GM23338 (cell line): ENCODE data around the gene NARS2. TPM values are rescaled to one million over a fixed set of nuclear protein-coding genes. Genes with fewer than 3 reads are reported as not detected.

Experiments
- CREB1 ChIP-seq: fragments of 250-450 bp; sonication (Bioruptor Pico); IDR thresholded peaks from 2 replicates; pipeline ENCODE4 v1.5.0; 2020; ENCODE audit warnings: low read depth, mild to moderate bottlenecking, moderate library complexity
- JUNB ChIP-seq: IDR thresholded peaks from one replicate; pipeline ENCODE4 v1.6.1; 2016; ENCODE audit warnings: antibody characterized with exemption; ENCODE audit not compliant: unreplicated experiment
- POLR2AphosphoS5 ChIP-seq: IDR thresholded peaks from 2 replicates; pipeline ENCODE4 v1.6.1; 2016; ENCODE audit warnings: antibody characterized with exemption, low read depth
- STAT1 ChIP-seq: IDR thresholded peaks from one replicate; pipeline ENCODE4 v1.6.1; 2016; ENCODE audit warnings: antibody characterized with exemption; ENCODE audit not compliant: unreplicated experiment
- ZNF114 ChIP-seq: fragments of 250-450 bp; sonication (Bioruptor Pico); IDR thresholded peaks from 2 replicates; pipeline ENCODE4 v1.5.0; 2020; ENCODE audit warnings: mild to moderate bottlenecking, moderate library complexity
- ZNF331 ChIP-seq: fragments of 250-450 bp; sonication (Bioruptor Pico); IDR thresholded peaks from 2 replicates; pipeline ENCODE4 v1.5.0; 2020; ENCODE audit warnings: low read depth, mild to moderate bottlenecking, moderate library complexity
- ZNF462 ChIP-seq: fragments of 250-450 bp; sonication (Bioruptor Pico); IDR thresholded peaks from 2 replicates; pipeline ENCODE4 v1.5.0; 2020; ENCODE audit warnings: mild to moderate bottlenecking, moderate library complexity
- polyA plus RNA-seq: library from polyadenylated mRNA; unstranded; fragments of >200 nt; fragmentation: Nextera tagmentation; extraction: Ambion mirVana; gene quantifications from 2 replicates; pipeline ENCODE4 v1.2.1, GENCODE V29; 2016
- total RNA-seq: library from RNA; depleted of rRNA; stranded (reverse); fragments of >200 nt; shearing (Covaris generic); gene quantifications from 2 replicates; pipeline ENCODE4 v1.2.3, GENCODE V29; 2014
- TF ChIP-seq, protein P1 (sequence below), 2 experiments: fragments of 200-600 bp in 1 of 2; sonication (generic) in 1 of 2; conservative IDR thresholded peaks; 2 replicates each; pipeline versions ENCODE4 v1.5.1 to v1.6.1; 2016 to 2017; ENCODE audit warnings: antibody characterized with exemption in 2 of 2, low read depth in 2 of 2, mild to moderate bottlenecking in 2 of 2, moderate library complexity in 1 of 2

The NARS2 gene
- total and polyA plus RNA-seq, 2 experiments from 2014 or later = 45.7 to 62.0 TPM

GRCh38 chr11:78417175-78417887, 157.3 kb downstream of the NARS2 start, which contains the start of gene GAB2 (continued):
- TF ChIP-seq ZNF462 (CRISPR knock-in tag) = no peak
- TF ChIP-seq STAT1 = no peak
- TF ChIP-seq POLR2AphosphoS5 = no peak
- TF ChIP-seq JUNB = no peak
- TF ChIP-seq ZNF331 (CRISPR knock-in tag) = no peak
- TF ChIP-seq CREB1 (CRISPR knock-in tag) = no peak
- TF ChIP-seq, protein P1, sequence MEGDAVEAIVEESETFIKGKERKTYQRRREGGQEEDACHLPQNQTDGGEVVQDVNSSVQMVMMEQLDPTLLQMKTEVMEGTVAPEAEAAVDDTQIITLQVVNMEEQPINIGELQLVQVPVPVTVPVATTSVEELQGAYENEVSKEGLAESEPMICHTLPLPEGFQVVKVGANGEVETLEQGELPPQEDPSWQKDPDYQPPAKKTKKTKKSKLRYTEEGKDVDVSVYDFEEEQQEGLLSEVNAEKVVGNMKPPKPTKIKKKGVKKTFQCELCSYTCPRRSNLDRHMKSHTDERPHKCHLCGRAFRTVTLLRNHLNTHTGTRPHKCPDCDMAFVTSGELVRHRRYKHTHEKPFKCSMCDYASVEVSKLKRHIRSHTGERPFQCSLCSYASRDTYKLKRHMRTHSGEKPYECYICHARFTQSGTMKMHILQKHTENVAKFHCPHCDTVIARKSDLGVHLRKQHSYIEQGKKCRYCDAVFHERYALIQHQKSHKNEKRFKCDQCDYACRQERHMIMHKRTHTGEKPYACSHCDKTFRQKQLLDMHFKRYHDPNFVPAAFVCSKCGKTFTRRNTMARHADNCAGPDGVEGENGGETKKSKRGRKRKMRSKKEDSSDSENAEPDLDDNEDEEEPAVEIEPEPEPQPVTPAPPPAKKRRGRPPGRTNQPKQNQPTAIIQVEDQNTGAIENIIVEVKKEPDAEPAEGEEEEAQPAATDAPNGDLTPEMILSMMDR (conservative IDR thresholded peaks at IDR 0.05; ENCODE audit: low read depth in 2 of 2) = no peak
- TF ChIP-seq ZNF114 = no peak
